K562 (cell line): ENCODE measurements around the gene ABHD5. TPM values are rescaled to one million over a fixed set of nuclear protein-coding genes. Genes with fewer than 3 reads are reported as not detected.
A peak's percentile ranks its signal among the peaks of the same experiment; 100 is the strongest.

ENCODE experiments used
- BHLHE40 ChIP-seq: IDR thresholded peaks from 2 replicates; pipeline ENCODE4 v1.6.1; 2011; ENCODE audit warnings: low read length, improper control_type of control experiment
- CBX8 ChIP-seq: fragments of 200-600 bp; sonication (generic); IDR thresholded peaks from 2 replicates; pipeline ENCODE4 v1.6.1; 2012; ENCODE audit warnings: borderline replicate concordance, mixed run types, low read depth, mild to moderate bottlenecking, moderate library complexity, mixed read lengths, low read length, control low read depth, inconsistent platforms; ENCODE audit not compliant: poor library complexity, severe bottlenecking; ENCODE audit errors: extremely low read depth
- CCNT2 ChIP-seq: IDR thresholded peaks from 2 replicates; pipeline ENCODE4 v1.6.1; 2011; ENCODE audit warnings: borderline replicate concordance, low read depth, mild to moderate bottlenecking, moderate library complexity, mixed read lengths, low read length; ENCODE audit not compliant: insufficient read length; ENCODE audit errors: extremely low read depth
- ERF ChIP-seq: fragments of 450-650 bp; formaldehyde crosslinking; IDR thresholded peaks from 2 replicates; pipeline ENCODE4 v1.4.0; 2020; ENCODE audit warnings: mild to moderate bottlenecking, mixed read lengths
- HDAC1 ChIP-seq, 2 experiments: fragments of 450-650 bp; IDR thresholded peaks; 2 replicates each; pipeline ENCODE4 v1.6.1; 2016 to 2017; ENCODE audit warnings: inconsistent platforms in 1 of 2, mild to moderate bottlenecking in 1 of 2, moderate library complexity in 1 of 2
- MCM3 ChIP-seq: fragments of 450-650 bp; IDR thresholded peaks from 2 replicates; pipeline ENCODE4 v1.6.1; 2016
- MTA1 ChIP-seq: fragments of 450-650 bp; IDR thresholded peaks from 2 replicates; pipeline ENCODE4 v1.6.1; 2017; ENCODE audit warnings: borderline replicate concordance
- NELFE ChIP-seq: IDR thresholded peaks from 2 replicates; pipeline ENCODE4 v1.6.1; 2011; ENCODE audit warnings: mild to moderate bottlenecking; ENCODE audit not compliant: insufficient read depth, insufficient read length
- NEUROD1 ChIP-seq: fragments of 150-350 bp; IDR thresholded peaks from 2 replicates; pipeline ENCODE4 v1.6.1; 2014; ENCODE audit warnings: borderline replicate concordance, low read length, low read depth; ENCODE audit not compliant: partially characterized antibody
- NFRKB ChIP-seq: fragments of 450-650 bp; IDR thresholded peaks from 2 replicates; pipeline ENCODE4 v1.6.1; 2016; ENCODE audit warnings: low read depth
- NR3C1 ChIP-seq: sonication (generic); formaldehyde crosslinking; IDR thresholded peaks from 2 replicates; pipeline ENCODE4 v1.8.1; 2022; ENCODE audit warnings: missing genetic modification reagents
- PTBP1 ChIP-seq: fragments of 200-400 bp; formaldehyde crosslinking; IDR thresholded peaks from 2 replicates; pipeline ENCODE4 v1.6.1; 2017; ENCODE audit warnings: low read depth, low read length
- SIRT6 ChIP-seq: IDR thresholded peaks from one replicate; pipeline ENCODE4 v1.6.1; 2012; ENCODE audit warnings: low read depth, mild to moderate bottlenecking, control low read depth, inconsistent platforms, low read length, moderate library complexity
- SMARCB1 ChIP-seq: IDR thresholded peaks from 2 replicates; pipeline ENCODE4 v1.6.1; 2011; ENCODE audit warnings: improper control_type of control experiment, low read depth; ENCODE audit not compliant: insufficient read length
- TAL1 ChIP-seq: fragments of 450-650 bp; IDR thresholded peaks from 2 replicates; pipeline ENCODE4 v1.6.1; 2016; ENCODE audit warnings: mild to moderate bottlenecking
- ZNF175 ChIP-seq: fragments of 200-800 bp; sonication (Bioruptor generic); IDR thresholded peaks from 2 replicates; pipeline ENCODE4 v1.6.1; 2016; ENCODE audit warnings: low read depth, mild to moderate bottlenecking, missing genetic modification characterization, missing compliant biosample characterization
- ZNF239 ChIP-seq: fragments of 250-450 bp; sonication (Bioruptor Pico); IDR thresholded peaks from 2 replicates; pipeline ENCODE4 v1.4.0; 2020; ENCODE audit warnings: mild to moderate bottlenecking
- ZNF253 ChIP-seq: fragments of 250-450 bp; sonication (Bioruptor Pico); conservative IDR thresholded peaks from 2 replicates; pipeline ENCODE4 v1.6.1; 2021; ENCODE audit warnings: mild to moderate bottlenecking
- ZNF354B ChIP-seq: fragments of 250-450 bp; sonication (Bioruptor Pico); IDR thresholded peaks from 2 replicates; pipeline ENCODE4 v1.4.0; 2020
- polyA plus RNA-seq, 8 experiments: library from polyadenylated mRNA; depleted of rRNA in 4 of 8; stranded (reverse) in 5 of 8; unstranded in 3 of 8; fragments of >200 nt; fragmentation: Nextera tagmentation in 2 of 8; fragmentation: Illumina TruSeq in 1 of 8; extraction: Ambion mirVana in 2 of 8; extraction: Trizol in 1 of 8; gene quantifications; 2 replicates each; pipeline versions ENCODE4 v1.2.1 to v1.2.3, GENCODE V29; 2011 to 2014; ENCODE audit warnings: inconsistent platforms in 1 of 8, missing spikeins in 1 of 8
- total RNA-seq, 7 experiments: library from RNA; depleted of rRNA in 6 of 7; stranded (reverse); fragments of >200 nt in 6 of 7; fragmentation: Illumina TruSeq in 2 of 7; extraction: Trizol in 2 of 7; gene quantifications; 2 replicates each; pipeline versions ENCODE4 v1.2.1 to v1.2.3, GENCODE V29; 2011 to 2021; ENCODE audit warnings: low replicate concordance in 1 of 7
- TF ChIP-seq, protein P1 (sequence below): sonication (generic); formaldehyde crosslinking; IDR thresholded peaks from 2 replicates; pipeline ENCODE4 v1.5.0; 2020; ENCODE audit warnings: missing genetic modification reagents
- TF ChIP-seq, protein P2 (sequence below): sonication (generic); formaldehyde crosslinking; IDR thresholded peaks from 2 replicates; pipeline ENCODE4 v1.8.0; 2022; ENCODE audit warnings: missing genetic modification reagents, mild to moderate bottlenecking, borderline replicate concordance
- TF ChIP-seq, protein P3 (sequence below): fragments of 450-650 bp; IDR thresholded peaks from 2 replicates; pipeline ENCODE4 v1.6.1; 2014; ENCODE audit warnings: low read depth, mild to moderate bottlenecking, moderate library complexity, borderline replicate concordance
- TF ChIP-seq, protein P4 (sequence below): fragments of 250-450 bp; sonication (Bioruptor Pico); IDR thresholded peaks from 2 replicates; pipeline ENCODE4 v1.8.0; 2021; ENCODE audit warnings: borderline replicate concordance, mild to moderate bottlenecking, moderate library complexity; ENCODE audit not compliant: poor library complexity, severe bottlenecking

The ABHD5 gene
- total and polyA plus RNA-seq, 9 of the 15 experiments (the other 6 are each of a cell fraction or from before 2014, with no cell fraction given), result 27.8 to 61.7 (median 39.9) TPM

DNA sequence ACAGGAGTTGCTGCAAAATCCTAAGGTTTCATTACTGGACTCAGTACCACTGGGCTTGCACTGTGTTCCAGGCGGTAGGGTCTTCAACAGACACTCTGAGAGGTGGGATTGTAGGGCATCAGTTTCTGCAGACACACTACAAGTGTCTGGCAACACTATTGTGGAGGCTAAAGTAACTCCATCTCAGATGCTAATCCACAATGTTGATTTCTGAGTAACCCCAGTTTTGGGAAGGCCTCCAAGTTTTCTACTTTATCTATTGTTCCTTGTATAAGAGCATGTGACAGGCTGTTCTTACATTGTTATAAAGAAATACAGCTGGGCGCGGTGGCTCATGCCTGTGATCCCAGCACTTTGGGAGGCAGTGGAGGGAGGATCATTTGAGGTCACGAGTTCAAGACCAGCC, 2.5 kb upstream of the ABHD5 start (continued):
- TF ChIP-seq NELFE, result no peak
- TF ChIP-seq HDAC1 (IDR thresholded peaks at IDR 0.05), result no peak
- TF ChIP-seq, protein P1, sequence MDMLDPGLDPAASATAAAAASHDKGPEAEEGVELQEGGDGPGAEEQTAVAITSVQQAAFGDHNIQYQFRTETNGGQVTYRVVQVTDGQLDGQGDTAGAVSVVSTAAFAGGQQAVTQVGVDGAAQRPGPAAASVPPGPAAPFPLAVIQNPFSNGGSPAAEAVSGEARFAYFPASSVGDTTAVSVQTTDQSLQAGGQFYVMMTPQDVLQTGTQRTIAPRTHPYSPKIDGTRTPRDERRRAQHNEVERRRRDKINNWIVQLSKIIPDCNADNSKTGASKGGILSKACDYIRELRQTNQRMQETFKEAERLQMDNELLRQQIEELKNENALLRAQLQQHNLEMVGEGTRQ (CRISPR knock-in tag), result no peak
- TF ChIP-seq PTBP1, result no peak
- TF ChIP-seq CBX8, result no peak
- peak; percentile 90 for TF ChIP-seq ZNF239 (CRISPR knock-in tag)
- no peak for TF ChIP-seq SMARCB1
- TF ChIP-seq, protein P2, sequence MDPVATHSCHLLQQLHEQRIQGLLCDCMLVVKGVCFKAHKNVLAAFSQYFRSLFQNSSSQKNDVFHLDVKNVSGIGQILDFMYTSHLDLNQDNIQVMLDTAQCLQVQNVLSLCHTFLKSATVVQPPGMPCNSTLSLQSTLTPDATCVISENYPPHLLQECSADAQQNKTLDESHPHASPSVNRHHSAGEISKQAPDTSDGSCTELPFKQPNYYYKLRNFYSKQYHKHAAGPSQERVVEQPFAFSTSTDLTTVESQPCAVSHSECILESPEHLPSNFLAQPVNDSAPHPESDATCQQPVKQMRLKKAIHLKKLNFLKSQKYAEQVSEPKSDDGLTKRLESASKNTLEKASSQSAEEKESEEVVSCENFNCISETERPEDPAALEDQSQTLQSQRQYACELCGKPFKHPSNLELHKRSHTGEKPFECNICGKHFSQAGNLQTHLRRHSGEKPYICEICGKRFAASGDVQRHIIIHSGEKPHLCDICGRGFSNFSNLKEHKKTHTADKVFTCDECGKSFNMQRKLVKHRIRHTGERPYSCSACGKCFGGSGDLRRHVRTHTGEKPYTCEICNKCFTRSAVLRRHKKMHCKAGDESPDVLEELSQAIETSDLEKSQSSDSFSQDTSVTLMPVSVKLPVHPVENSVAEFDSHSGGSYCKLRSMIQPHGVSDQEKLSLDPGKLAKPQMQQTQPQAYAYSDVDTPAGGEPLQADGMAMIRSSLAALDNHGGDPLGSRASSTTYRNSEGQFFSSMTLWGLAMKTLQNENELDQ (CRISPR knock-in tag), result no peak
- no peak for TF ChIP-seq CCNT2
- TF ChIP-seq ZNF175 (CRISPR knock-in tag), result no peak
- TF ChIP-seq BHLHE40, result no peak; the same call in 1 of the 2 replicates
- no peak for TF ChIP-seq NR3C1 (CRISPR knock-in tag)
- peak; percentile 76 for TF ChIP-seq ERF (CRISPR knock-in tag)
- TF ChIP-seq, protein P3, sequence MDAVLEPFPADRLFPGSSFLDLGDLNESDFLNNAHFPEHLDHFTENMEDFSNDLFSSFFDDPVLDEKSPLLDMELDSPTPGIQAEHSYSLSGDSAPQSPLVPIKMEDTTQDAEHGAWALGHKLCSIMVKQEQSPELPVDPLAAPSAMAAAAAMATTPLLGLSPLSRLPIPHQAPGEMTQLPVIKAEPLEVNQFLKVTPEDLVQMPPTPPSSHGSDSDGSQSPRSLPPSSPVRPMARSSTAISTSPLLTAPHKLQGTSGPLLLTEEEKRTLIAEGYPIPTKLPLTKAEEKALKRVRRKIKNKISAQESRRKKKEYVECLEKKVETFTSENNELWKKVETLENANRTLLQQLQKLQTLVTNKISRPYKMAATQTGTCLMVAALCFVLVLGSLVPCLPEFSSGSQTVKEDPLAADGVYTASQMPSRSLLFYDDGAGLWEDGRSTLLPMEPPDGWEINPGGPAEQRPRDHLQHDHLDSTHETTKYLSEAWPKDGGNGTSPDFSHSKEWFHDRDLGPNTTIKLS, result no peak
- TF ChIP-seq SIRT6, result no peak
- TF ChIP-seq MTA1, result no peak
- TF ChIP-seq MCM3, result no peak
- no peak for TF ChIP-seq TAL1
- TF ChIP-seq, protein P4, sequence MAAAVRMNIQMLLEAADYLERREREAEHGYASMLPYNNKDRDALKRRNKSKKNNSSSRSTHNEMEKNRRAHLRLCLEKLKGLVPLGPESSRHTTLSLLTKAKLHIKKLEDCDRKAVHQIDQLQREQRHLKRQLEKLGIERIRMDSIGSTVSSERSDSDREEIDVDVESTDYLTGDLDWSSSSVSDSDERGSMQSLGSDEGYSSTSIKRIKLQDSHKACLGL (CRISPR knock-in tag), result peak; percentile 71
- TF ChIP-seq NFRKB, result no peak
- TF ChIP-seq ZNF354B, result peak; percentile 72; the same call in 1 of the 2 replicates
- no peak for TF ChIP-seq ZNF253
- TF ChIP-seq NEUROD1, result no peak
